K562 (cell line): ENCODE data around the gene NUB1. TPM values are rescaled to one million over a fixed set of nuclear protein-coding genes. Genes with fewer than 3 reads are reported as not detected.

Experiments
- E2F4 ChIP-seq: sonication (generic); formaldehyde crosslinking; IDR thresholded peaks from 2 replicates; pipeline ENCODE4 v1.8.0; 2022; ENCODE audit warnings: mild to moderate bottlenecking, low read depth, missing genetic modification reagents
- ESRRB ChIP-seq: fragments of 250-450 bp; sonication (Bioruptor Pico); IDR thresholded peaks from 2 replicates; pipeline ENCODE4 v1.5.0; 2020; ENCODE audit warnings: mild to moderate bottlenecking, moderate library complexity, borderline replicate concordance
- EWSR1 ChIP-seq: fragments of 450-650 bp; IDR thresholded peaks from 2 replicates; pipeline ENCODE4 v1.6.1; 2018; ENCODE audit warnings: borderline replicate concordance, mild to moderate bottlenecking, low read depth, moderate library complexity; ENCODE audit not compliant: partially characterized antibody
- HNRNPK ChIP-seq: fragments of 200-400 bp; formaldehyde crosslinking; IDR thresholded peaks from one replicate; pipeline ENCODE4 v1.6.1; 2018; ENCODE audit warnings: mild to moderate bottlenecking, low read depth, low read length; ENCODE audit not compliant: poor library complexity, severe bottlenecking
- HSF4 ChIP-seq: fragments of 250-450 bp; sonication (Bioruptor Pico); IDR thresholded peaks from 2 replicates; pipeline ENCODE4 v2.1.2; 2022; ENCODE audit warnings: mild to moderate bottlenecking, moderate library complexity, borderline replicate concordance
- ILF3 ChIP-seq: fragments of 450-650 bp; IDR thresholded peaks from 2 replicates; pipeline ENCODE4 v1.6.1; 2018; ENCODE audit warnings: antibody characterized with exemption, mild to moderate bottlenecking, moderate library complexity, borderline replicate concordance
- RBM25 ChIP-seq: fragments of 200-400 bp; formaldehyde crosslinking; IDR thresholded peaks from 2 replicates; pipeline ENCODE4 v1.6.1; 2018; ENCODE audit warnings: low read length, low read depth, moderate library complexity; ENCODE audit not compliant: severe bottlenecking
- TFAP4 ChIP-seq: sonication (generic); formaldehyde crosslinking; IDR thresholded peaks from 2 replicates; pipeline ENCODE4 v1.8.0; 2022; ENCODE audit warnings: missing genetic modification reagents, mild to moderate bottlenecking, moderate library complexity, borderline replicate concordance
- ZNF140 ChIP-seq: fragments of 250-450 bp; sonication (Bioruptor Pico); IDR thresholded peaks from 2 replicates; pipeline ENCODE4 v1.8.0; 2021; ENCODE audit warnings: moderate library complexity, mild to moderate bottlenecking, inconsistent platforms
- ZNF639 ChIP-seq, 2 experiments: fragments of 200-800 bp in 1 of 2; sonication (Bioruptor generic) in 1 of 2; sonication (generic) in 1 of 2; formaldehyde crosslinking in 1 of 2; IDR thresholded peaks in 1 of 2; conservative IDR thresholded peaks in 1 of 2; 2 replicates each; pipeline versions ENCODE4 v1.5.0 to v1.6.1; 2016 to 2020; ENCODE audit warnings: missing compliant biosample characterization in 1 of 2, missing genetic modification characterization in 1 of 2, missing genetic modification reagents in 1 of 2
- ZNF707 ChIP-seq: fragments of 250-450 bp; sonication (Bioruptor Pico); conservative IDR thresholded peaks from 2 replicates; pipeline ENCODE4 v1.8.0; 2022; ENCODE audit warnings: inconsistent platforms, mild to moderate bottlenecking, moderate library complexity
- ZNF717 ChIP-seq: fragments of 250-450 bp; sonication (Bioruptor Pico); IDR thresholded peaks from 2 replicates; pipeline ENCODE4 v1.5.0; 2021
- polyA plus RNA-seq, 8 experiments: library from polyadenylated mRNA; depleted of rRNA in 4 of 8; stranded (reverse) in 5 of 8; unstranded in 3 of 8; fragments of >200 nt; fragmentation: Nextera tagmentation in 2 of 8; fragmentation: Illumina TruSeq in 1 of 8; extraction: Ambion mirVana in 2 of 8; extraction: Trizol in 1 of 8; gene quantifications; 2 replicates each; pipeline versions ENCODE4 v1.2.1 to v1.2.3, GENCODE V29; 2011 to 2014; ENCODE audit warnings: inconsistent platforms in 1 of 8, missing spikeins in 1 of 8
- total RNA-seq, 7 experiments: library from RNA; depleted of rRNA in 6 of 7; stranded (reverse); fragments of >200 nt in 6 of 7; fragmentation: Illumina TruSeq in 2 of 7; extraction: Trizol in 2 of 7; gene quantifications; 2 replicates each; pipeline versions ENCODE4 v1.2.1 to v1.2.3, GENCODE V29; 2011 to 2021; ENCODE audit warnings: low replicate concordance in 1 of 7
- TF ChIP-seq, protein P1 (sequence below): sonication (generic); formaldehyde crosslinking; IDR thresholded peaks from 2 replicates; pipeline ENCODE4 v1.8.1; 2023; ENCODE audit warnings: mild to moderate bottlenecking, missing genetic modification reagents
- TF ChIP-seq, protein P2 (sequence below): fragments of 150-350 bp; IDR thresholded peaks from 2 replicates; pipeline ENCODE4 v1.6.1; 2014; ENCODE audit warnings: low read depth, mild to moderate bottlenecking, low read length, borderline replicate concordance

The NUB1 gene
- total and polyA plus RNA-seq, 9 of the 15 experiments (the other 6 are each of a cell fraction or from before 2014, with no cell fraction given), result 43.2 to 159 (median 85.2) TPM

GRCh38 chr7:151341357-151342101, at the start of gene NUB1 (continued):
- peak in 1 of 2 experiments; percentile 98; a peak in 2 of 4 replicates for TF ChIP-seq ZNF639 (CRISPR knock-in tag; conservative IDR thresholded peaks at IDR 0.05 in 1 of 2, IDR thresholded peaks at IDR 0.05 in 1 of 2)
- TF ChIP-seq E2F4 (CRISPR knock-in tag), result peak; percentile 79
- peak; percentile 25 for TF ChIP-seq RBM25
- TF ChIP-seq ZNF140 (CRISPR knock-in tag), result no peak
- peak; percentile 84 for TF ChIP-seq HNRNPK
- TF ChIP-seq TFAP4 (CRISPR knock-in tag), result peak; percentile 93
- TF ChIP-seq, protein P1, sequence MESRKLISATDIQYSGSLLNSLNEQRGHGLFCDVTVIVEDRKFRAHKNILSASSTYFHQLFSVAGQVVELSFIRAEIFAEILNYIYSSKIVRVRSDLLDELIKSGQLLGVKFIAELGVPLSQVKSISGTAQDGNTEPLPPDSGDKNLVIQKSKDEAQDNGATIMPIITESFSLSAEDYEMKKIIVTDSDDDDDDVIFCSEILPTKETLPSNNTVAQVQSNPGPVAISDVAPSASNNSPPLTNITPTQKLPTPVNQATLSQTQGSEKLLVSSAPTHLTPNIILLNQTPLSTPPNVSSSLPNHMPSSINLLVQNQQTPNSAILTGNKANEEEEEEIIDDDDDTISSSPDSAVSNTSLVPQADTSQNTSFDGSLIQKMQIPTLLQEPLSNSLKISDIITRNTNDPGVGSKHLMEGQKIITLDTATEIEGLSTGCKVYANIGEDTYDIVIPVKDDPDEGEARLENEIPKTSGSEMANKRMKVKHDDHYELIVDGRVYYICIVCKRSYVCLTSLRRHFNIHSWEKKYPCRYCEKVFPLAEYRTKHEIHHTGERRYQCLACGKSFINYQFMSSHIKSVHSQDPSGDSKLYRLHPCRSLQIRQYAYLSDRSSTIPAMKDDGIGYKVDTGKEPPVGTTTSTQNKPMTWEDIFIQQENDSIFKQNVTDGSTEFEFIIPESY (CRISPR knock-in tag), result peak; percentile 39
- no peak for TF ChIP-seq HSF4 (CRISPR knock-in tag)
- TF ChIP-seq ILF3, result peak; percentile 44; the same call in 1 of the 2 replicates
- TF ChIP-seq, protein P2, sequence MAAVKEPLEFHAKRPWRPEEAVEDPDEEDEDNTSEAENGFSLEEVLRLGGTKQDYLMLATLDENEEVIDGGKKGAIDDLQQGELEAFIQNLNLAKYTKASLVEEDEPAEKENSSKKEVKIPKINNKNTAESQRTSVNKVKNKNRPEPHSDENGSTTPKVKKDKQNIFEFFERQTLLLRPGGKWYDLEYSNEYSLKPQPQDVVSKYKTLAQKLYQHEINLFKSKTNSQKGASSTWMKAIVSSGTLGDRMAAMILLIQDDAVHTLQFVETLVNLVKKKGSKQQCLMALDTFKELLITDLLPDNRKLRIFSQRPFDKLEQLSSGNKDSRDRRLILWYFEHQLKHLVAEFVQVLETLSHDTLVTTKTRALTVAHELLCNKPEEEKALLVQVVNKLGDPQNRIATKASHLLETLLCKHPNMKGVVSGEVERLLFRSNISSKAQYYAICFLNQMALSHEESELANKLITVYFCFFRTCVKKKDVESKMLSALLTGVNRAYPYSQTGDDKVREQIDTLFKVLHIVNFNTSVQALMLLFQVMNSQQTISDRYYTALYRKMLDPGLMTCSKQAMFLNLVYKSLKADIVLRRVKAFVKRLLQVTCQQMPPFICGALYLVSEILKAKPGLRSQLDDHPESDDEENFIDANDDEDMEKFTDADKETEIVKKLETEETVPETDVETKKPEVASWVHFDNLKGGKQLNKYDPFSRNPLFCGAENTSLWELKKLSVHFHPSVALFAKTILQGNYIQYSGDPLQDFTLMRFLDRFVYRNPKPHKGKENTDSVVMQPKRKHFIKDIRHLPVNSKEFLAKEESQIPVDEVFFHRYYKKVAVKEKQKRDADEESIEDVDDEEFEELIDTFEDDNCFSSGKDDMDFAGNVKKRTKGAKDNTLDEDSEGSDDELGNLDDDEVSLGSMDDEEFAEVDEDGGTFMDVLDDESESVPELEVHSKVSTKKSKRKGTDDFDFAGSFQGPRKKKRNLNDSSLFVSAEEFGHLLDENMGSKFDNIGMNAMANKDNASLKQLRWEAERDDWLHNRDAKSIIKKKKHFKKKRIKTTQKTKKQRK, result no peak
- TF ChIP-seq ESRRB (CRISPR knock-in tag), result no peak
- no peak for TF ChIP-seq EWSR1
- no peak for TF ChIP-seq ZNF717 (CRISPR knock-in tag)
- TF ChIP-seq ZNF707, result no peak
